Measurements from ENCODE around the gene CCNH.

The CCNH gene

GRCh38 chr5:87354496-87354895 lies 58.2 kb downstream of the CCNH start:
- no peak for DNase-seq

DNA sequence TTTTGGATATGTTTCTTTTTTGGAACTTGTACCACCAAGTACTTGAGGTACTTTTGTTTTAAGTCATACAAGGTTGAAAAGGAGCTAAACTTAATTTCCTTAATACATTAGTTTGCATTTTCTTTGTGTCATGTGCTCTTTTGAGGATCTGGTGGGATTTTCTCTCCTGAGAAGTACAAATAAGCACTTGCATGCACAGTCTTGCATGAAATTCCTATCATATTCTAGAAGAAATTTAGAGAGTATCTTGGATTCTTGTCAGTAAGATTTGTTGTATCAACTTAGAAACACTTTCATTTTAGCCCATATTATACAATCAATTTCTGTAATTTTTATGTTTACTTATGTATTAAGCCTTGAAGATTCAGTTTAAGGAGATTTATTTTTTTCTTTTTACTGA lies 64.9 kb downstream of the CCNH start:
- DNase-seq, result no peak

- DNase-seq, result peak; percentile 46
Measured at GRCh38 chr5:87347272-87347671, 65.5 kb downstream of the CCNH start.
